GM18498 (cell line): ENCODE data around the gene ZNF689.

Experiments
- ATAC-seq: cut with Tn5 transposase; IDR thresholded peaks from one replicate; pipeline ENCODE4 v1.9.1; 2021; ENCODE audit warnings: mild to moderate bottlenecking, moderate library complexity; ENCODE audit not compliant: unreplicated experiment

The ZNF689 gene

GRCh38 chr16:30566531-30566930, 43.7 kb downstream of the ZNF689 start:
- ATAC-seq = no peak

- no peak for ATAC-seq
Measured at GRCh38 chr16:30565984-30566383, 44.2 kb downstream of the ZNF689 start.

DNA sequence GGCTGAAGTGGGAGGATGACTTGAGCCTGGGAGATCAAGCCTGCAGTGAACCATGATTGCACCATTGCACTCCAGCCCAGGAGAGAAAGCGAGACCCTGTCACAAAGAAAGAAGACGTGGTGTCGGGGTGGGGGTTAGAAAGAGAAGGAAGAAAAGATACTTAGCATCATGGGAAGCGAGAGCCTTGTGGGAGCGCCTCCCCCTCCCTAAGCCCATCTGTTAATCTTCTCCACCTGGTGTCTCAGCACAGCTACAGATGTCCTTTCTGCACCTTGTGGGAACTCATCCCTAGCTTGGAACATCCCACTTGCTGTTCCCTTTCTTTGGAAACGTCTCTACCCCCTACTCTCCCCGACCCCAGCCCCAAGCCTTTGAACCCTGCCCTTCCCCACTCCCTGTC, 44.7 kb downstream of the ZNF689 start:
- no peak for ATAC-seq

DNA sequence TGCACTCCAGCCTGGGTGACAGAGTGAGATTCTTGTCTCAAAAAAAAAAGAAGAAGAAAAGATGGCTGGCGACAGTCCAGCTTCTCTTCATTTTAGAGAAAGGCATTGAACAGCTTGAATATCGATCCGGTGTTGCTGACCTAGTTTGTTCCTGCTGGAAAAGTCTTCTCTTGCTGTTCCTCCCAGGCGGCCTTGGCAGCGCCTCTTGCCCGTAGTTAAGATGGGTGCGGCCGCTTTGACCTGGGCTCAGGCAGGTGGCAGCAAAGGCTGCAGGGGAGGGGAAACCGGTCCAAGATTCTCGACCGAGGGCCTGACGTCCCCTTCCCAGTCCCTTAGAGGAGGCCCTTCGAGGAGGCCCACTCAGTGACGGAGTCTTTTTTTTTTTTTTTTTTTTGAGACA, 48.2 kb downstream of the ZNF689 start:
- ATAC-seq = no peak

DNA sequence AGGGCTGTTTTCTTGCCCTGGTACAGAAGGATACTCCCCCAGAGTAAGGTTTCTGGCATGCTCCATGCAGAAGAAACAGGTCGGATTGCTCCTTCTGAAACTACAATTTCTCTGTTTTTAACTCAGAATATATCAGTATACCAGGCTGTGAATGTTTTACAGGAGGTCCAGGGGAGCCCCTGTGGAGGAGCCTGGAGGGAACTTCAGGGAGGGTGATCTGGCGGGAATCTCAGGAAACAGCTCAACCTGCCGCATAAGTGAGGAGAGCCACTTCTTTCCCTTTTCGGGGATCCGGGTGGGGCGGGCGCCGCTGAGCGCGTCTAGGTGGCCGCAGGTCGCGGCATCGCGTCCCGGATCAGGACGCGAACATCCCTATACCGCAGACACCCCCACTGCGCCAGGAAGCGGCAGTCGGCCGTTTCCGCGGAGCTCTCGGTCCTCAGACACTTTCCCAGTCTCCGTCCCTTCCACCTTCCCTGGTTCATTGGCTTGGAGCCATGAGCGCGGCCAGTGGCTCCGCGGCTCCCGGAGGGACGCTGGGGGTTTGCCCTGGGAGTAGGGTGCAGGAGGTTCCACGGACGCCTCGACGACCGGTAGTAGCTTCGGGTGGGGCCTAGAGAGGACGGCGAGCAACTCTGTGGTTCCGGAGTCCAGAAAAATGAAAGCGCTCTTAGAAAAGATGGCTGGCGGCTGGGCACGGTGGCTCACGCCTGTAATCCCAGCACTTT, 48.9 kb downstream of the ZNF689 start:
- no peak for ATAC-seq

GRCh38 chr16:30559690-30560089, 50.5 kb downstream of the ZNF689 start:
- no peak for ATAC-seq

DNA sequence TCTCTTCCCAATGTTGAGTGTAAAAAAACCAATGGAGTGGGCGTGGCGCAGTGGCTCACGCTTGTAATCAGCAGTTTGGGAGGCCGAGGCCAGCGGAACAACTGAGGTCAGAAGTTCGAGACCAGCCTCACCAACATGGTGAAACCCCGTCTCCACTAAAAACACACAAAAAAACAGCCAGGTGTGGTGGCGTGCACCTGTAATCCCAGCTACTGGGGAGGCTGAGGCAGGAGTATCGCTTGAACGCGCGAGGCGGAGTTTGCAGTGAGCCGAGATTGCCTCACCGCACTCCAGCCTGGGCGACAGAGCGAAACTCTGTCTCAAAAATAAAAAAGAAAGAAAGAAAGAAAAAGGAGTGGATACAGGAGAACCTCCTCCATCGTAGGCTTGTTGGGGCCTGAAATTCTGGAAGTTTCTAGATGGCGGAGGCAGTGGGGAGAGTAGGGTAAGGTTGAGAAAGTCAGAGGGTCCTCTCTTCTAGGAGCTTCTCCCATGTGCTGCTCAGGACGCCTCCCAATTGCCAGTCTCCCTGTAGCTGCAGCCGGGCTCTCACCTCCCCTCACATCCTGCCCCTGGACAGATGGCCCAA, 51.3 kb downstream of the ZNF689 start:
- ATAC-seq = no peak

DNA sequence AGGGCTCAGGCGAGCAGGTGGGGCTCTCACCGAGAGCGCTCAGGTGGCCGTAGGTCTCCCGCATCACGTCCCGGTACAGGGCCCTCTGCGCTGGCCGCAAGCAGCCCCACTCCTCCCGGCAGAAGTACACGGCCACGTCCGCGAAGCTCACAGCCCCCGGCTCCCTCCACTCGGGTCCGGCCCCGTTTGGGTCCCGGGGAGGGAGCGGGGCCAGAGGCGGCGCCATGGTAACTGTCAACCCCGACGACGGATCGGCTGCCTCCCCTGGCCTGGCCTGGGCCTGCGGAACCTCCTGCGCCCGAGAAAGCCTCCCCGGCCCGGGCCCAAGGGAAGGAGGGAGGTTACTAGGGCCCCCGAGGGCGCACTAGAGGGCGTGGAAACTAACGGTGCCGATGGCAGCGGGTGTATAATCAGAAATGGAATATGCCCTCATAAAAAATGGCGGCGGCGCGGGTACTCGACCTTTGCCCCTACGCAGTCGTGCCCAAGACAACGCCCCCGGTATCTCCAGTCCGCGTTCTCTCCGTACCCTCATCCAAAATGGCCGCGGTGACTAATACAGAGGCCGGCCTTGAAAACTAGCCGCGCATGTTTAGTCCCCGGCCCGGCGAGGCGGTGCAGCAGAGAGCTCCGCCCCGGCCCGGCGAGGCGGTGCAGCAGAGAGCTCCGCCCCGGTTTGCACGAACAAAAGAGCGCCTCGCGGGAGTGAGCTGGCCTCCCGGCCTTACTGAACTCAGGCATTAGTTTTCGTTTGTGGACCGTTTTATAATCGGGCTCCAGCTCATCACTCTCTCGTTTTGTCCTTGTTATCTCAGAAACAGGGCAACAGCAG, 52.0 kb downstream of the ZNF689 start, which contains the start of gene ZNF764:
Gene ZNF764 (minus strand): TSS at position 418 of the 832 bp plus-strand sequence. CDS start 192 bp downstream, at position 226.
- ATAC-seq = peak; percentile 88

DNA sequence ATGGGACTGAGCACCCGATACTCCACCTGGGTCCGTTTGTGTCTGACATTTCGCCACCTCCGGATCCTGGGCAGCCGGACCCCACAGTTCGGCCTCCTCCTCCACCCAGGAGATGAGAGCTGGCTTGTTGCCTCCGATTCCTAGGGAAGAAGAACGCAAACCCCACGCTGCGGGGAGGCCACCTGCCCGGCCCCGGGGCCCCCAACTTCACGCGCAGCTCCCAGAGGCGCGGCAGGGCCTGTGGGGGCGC, 52.6 kb downstream of the ZNF689 start:
- peak; percentile 11 for ATAC-seq

DNA sequence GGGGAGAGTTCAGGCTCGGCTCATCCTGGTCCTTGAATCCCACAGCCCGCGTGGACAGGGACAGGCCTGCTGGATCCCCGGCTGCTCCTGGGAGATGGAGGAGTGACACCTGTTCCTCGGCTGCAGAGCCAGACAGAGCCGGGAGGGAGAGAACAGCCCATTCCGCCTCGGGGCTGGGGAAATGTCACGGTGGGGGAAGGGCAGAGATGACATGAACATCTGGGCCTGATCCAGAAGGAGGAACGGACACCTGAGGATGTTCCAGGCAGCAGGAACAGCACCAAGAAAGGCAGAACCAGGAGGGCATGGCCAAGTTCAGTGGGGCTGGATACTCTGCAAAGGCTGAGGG, 54.1 kb downstream of the ZNF689 start:
- ATAC-seq = no peak

- ATAC-seq = no peak
Measured at GRCh38 chr16:30555315-30556124, 54.7 kb downstream of the ZNF689 start.

DNA sequence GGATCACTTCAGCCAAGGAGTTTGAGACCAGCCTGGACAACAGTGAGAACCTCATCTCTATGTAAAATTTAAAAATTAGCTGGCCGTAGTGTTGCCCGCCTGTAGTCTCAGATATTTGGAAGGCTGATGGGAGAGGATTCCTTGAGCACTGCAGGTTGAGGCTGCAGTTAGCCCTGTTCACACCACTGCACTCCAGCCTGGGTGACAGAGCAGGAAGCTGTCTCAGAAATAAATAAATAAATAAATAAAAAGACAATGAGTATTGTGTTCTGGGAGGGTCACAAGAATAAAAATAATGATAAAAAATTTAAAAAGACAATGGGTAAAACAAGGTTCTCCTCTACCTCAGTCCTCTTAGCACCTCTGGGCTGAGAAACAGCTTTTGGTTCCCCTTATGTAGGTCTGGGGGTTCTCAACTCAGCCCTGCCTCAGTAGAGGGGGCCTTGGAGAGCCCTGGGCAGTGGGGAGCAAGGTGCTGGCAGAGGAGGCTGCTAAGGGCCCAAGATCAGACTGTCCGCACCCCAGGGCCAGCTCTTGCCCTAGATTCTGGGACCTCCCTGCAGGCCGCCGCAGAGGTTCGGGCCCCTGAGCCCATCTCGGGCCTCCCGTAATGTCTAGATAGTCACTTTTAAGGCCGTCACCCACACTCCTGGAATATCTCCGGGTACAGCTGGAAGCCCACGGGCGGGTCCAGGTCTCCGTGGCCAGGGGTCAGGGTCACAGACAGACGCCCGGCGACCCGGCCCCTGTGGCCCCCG, 55.5 kb downstream of the ZNF689 start:
- no peak for ATAC-seq

DNA sequence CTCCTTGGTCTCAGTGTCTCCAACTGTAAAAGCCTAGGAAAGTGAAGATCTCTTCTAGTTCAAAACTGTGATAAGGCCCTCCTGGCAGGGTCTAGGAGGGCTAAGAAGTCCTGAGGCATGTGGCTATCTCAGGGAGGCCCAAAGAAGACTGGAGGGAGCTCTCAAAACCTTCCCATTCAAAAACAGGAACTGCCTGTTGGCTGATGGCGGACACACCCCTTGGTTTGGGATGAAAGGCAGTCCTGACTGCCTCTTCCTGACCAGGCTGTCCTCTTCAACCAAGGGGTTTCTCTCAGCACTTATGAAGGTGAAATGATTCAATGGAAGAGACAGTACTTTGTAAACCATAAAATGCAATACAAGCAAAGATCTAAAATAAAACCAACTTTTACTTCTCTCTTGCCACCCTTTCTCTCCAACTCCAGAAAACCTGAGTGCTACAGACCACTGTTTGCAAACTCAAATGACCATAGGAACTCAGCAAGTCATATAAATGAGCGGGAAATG, 56.7 kb downstream of the ZNF689 start:
- no peak for ATAC-seq

DNA sequence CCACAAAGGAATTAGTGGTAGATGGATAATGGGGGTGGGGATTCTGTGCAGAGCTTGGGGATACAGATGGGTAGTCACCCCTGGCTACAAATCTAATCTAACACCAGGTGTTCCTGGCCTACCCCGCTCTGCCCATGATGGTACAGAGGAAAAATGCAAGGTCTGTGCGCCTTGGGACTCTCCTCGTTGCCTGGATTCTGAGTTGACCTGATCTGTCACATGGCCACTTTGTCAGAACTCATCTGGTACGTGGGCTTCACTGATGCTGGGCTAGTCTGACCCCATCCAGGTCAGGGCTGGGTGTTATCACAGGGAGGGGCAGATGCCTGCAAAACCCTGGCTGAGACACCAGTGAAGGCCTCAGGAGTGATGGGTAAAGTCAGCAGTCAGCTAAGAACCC, 57.2 kb downstream of the ZNF689 start:
- ATAC-seq = no peak
